HG03196 (cell line): ENCODE data around the gene CERT1.
"Not testable (repeated sequence)": the region's sequence is repeated elsewhere in the genome, so short reads cannot be mapped to it uniquely, and the experiment has no call there.

Experiments
- ATAC-seq: cut with Tn5 transposase; IDR thresholded peaks from one replicate; pipeline ENCODE4 v1.9.1; 2021; ENCODE audit not compliant: unreplicated experiment

The CERT1 gene

GRCh38 chr5:75358117-75358516 is 153.3 kb downstream of the CERT1 start:
- ATAC-seq: no peak

DNA sequence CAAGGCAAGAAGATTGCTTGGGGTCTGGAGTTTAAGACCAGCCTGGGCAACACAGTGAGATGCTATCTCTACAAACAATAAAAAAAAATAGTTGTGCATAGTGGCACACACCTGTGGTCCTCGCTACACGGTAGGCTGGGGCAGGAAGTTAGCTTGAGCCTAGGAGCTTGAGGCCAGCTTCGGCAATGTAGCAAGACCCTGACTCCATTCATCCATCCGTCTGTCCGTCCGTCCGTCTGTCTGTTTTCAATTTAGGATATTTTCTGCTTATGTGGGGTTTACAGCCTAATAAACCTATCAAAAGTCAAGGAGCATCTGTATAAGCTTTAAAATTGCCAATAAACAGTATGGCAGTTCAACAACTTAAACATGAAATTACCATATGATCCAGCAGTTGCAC is 154.7 kb downstream of the CERT1 start:
- no peak for ATAC-seq

GRCh38 chr5:75355236-75355635 is 156.2 kb downstream of the CERT1 start:
- no peak for ATAC-seq

GRCh38 chr5:75351139-75351926 is 160.1 kb downstream of the CERT1 start:
- no peak for ATAC-seq

DNA sequence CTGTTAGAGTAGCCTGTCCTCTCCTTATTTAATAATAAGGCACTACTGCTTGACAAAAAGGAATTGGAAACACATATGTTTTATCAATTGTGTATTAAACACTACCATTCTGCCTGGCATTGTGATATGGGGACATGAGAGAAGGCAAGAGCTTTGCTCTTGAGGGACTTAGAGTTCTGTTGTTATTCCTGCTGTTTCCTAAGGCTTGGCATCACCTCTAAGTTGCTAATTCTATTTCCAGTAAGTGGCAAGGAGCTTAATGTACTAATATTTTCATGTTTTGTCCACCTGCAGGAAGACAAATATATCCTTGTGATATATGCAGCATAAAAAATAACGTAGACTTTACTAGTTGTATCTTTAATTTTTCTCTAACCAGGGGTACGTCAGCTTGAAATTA is 161.8 kb downstream of the CERT1 start:
- ATAC-seq: no peak

- ATAC-seq: no peak
Observed at GRCh38 chr5:75348241-75348640, 163.2 kb downstream of the CERT1 start.

- ATAC-seq: no peak
Observed at GRCh38 chr5:75342836-75343235, 168.6 kb downstream of the CERT1 start.

DNA sequence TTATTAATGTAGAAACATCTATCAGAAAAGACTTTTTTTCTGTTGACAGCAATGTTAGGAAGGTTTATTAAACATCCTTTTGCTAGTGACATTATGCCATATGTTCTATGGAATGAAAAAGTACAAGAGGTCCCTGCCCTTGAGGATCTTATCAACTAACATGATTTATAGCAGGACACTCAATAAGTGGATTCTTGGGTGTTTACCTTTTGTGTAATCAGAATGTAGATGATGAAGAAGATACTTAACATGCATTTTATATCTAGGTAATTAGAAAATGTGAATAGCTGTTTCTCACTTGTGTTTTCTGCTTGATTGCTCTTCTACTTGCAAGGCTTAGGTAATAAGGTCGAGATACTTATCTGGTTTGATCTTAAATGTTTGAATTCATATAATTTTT is 169.5 kb downstream of the CERT1 start:
- ATAC-seq: no peak

DNA sequence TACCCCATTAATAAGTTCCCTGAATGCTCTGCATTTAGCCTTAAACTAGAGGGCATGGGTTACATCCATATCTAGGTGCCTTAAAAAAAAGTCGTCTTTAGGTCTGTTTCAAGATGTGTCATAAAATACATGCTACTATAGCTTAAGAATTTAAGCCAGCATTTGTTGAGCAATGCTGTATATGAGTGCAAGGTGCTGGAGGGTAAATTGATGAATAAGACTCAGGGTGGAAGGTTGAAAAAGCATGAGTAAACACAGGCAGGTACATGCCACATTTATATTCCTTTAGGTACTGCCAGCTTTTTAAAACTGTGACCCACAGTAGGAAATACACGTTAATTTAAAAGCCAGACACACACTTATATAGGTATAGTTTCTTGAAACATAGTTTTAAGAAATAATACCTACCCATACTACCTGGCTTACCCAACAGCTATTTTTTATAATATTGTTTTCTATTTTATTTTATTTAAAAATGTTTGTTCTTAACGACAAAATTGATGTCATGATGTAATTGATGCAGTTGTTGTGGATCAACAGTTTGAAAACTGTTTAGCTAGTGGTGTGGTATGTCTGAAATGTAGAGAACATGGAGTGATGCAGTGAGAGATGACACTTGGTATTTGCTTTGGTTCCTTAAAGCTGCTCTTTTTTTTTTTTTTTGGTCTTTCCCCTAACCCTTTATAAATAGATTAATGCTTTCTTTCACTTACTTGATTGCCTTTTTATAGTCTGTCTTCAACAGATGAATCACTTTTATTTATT is 170.5 kb downstream of the CERT1 start:
- no peak for ATAC-seq

DNA sequence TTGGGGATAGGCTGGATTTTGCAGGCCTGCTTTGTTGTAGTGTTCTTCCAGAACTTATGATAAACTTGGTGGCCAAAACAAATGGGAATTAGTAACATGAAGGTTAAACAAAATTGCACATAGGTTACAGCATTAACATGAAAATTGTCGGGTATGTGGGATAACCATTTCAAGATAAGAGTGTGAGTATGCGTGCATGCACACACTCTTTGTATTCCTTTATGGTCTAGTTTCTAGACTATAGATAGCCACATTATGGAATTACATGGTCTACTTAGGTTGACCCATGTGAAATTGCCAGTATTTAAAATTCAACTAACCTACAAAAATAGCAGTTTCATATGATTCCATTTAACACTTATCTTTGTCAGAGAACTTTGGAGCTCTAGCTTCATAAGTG is 173.0 kb downstream of the CERT1 start:
- ATAC-seq: no peak

DNA sequence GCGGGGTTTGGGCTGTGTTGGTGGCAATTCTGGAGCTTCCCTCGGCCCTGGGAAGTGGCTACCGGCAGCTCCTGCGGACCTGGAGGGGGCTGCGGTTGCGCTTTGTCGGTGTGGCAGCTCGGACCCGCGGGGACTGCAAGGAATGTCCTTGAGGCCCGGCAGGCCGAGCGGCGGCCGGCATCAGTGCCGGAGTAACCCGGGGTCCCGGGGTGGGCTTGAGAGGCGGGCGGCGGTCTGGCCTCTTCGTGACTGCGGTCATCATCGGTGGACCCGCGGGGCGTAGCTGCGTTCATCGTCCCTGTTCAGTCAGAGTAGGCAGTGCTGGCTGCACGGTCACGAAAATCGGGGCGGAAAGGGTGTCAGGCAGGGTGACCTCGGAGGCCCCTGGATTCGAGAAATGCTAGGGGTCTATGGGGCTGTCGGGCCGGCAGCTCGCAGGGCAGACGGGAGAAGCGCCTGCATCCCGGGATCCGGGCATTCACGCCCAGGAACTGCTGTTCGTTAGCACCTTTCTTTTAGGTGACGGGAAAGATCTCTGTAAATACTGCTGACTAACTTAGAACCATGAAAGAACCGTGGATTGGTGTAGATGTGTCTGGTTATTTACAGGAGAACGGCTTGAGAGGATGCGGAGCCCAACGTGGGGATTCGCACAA is 173.9 kb downstream of the CERT1 start:
- ATAC-seq: no peak

GRCh38 chr5:75336615-75337336 is 174.7 kb downstream of the CERT1 start, which contains the start of gene HMGCR:
Gene HMGCR (plus strand): TSS chr5:75337220. CDS start chr5:75342606, 5,386 bp downstream.
- peak; percentile 99 for ATAC-seq

- ATAC-seq: peak; percentile 7
Observed at GRCh38 chr5:75335952-75336614, 175.3 kb downstream of the CERT1 start.

- ATAC-seq: no peak
Observed at GRCh38 chr5:75335486-75335885, 175.9 kb downstream of the CERT1 start.

DNA sequence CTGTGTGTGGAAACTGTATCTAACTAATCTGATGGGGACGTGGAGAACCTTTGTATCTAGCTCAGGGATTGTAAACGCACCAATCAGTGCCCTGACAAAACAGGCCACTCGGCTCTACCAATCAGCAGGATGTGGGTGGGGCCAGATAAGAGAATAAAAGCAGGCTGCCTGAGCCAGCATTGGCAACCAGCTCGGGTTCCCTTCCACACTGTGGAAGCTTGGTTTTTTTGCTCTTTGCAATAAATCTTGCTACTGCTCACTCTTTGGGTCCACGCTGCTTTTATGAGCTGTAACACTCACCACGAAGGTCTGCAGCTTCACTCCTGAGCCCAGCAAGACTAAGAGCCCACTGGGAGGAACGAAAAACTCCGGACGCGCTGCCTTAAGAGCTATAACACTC is 177.0 kb downstream of the CERT1 start:
- not testable (repeated sequence) for ATAC-seq

- not testable (repeated sequence) for ATAC-seq
Observed at GRCh38 chr5:75333759-75334158, 177.7 kb downstream of the CERT1 start.

DNA sequence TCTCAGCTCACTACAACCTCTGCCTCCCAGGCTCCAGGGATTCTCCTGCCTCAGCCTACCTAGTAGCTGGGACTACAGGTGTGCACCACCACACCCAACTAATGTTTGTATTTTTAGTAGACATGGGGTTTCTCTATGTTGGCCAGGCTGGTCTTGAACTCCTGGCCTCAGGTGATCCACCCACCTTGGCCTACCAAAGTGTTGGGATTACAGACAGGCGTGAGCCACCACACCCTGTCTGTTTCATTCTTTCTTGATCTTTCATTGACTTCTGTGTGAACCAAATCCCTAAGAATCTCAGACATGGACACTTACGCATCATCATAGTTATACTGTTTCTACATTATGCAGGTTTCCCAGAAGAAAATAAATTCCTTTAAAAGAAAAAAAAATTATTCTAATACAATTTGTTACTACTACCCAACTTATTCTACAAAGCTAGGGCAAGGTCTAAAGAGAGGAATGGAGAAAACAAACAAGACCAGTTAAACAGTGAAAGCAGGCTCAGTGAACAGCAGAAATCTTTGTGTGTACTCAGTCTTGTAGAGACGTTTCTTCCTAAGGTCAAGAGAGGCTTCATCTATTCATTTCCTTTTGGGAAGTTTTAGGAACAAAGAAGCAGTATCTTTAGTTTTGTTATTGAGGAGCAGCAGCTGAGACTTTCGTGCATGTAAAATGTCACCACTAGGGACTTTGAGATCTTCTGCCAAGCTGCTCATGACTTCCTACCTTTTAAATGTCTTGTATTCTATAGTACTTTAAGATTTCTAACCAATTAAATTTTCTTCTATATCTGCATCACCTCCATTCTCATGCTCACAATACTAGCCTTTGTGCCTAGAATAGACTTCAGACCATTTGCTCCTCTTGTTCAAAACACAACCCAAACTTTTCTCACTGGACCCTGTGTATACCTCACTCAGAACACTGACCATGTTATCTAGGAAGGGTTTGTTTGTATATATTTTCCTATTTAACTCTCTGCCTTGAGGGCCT is 180.0 kb downstream of the CERT1 start:
- ATAC-seq: no peak

- ATAC-seq: no peak
Observed at GRCh38 chr5:75330404-75330803, 181.0 kb downstream of the CERT1 start.
